ENCODE measurements around the gene FAM107B. TPM values are rescaled to one million over a fixed set of nuclear protein-coding genes. Genes with fewer than 3 reads are reported as not detected.

Gene FAM107B
- total RNA-seq, 1 donor from 2014 or later, result 99.4 TPM

- peak overlapping the region; percentile 3 for H3K4me3 Mint-ChIP-seq (ENCODE audit: low read depth)
- H3K9me3 Mint-ChIP-seq, result peaks cover 28% of the 10 kb centered on the region
- H3K4me1 Mint-ChIP-seq (ENCODE audit: low read depth), result peaks cover 33% of the 10 kb centered on the region
- intact Hi-C loops (cut with micrococcal nuclease), result loop anchor here (2.0 kb wide), 2 partner anchors 94 to 138 kb away; no protein-coding TSS in a partner anchor
- peaks cover 26% of the 10 kb centered on the region for H3K36me3 Mint-ChIP-seq (ENCODE audit: low read depth)
- DNase-seq (ENCODE audit: low spot score), result no peak
- H3K27ac Mint-ChIP-seq, result peak overlapping the region; percentile 76
- no peaks in the 10 kb centered on the region for H3K27me3 Mint-ChIP-seq (ENCODE audit: low read depth)
Observed at GRCh38 chr10:14742815-14743214, 31.9 kb downstream of the FAM107B start.

GRCh38 chr10:14742382-14742781, 32.3 kb downstream of the FAM107B start:
- H3K27me3 Mint-ChIP-seq (ENCODE audit: low read depth), result no peaks in the 10 kb centered on the region
- H3K9me3 Mint-ChIP-seq, result peaks cover 28% of the 10 kb centered on the region
- peaks cover 26% of the 10 kb centered on the region for H3K36me3 Mint-ChIP-seq (ENCODE audit: low read depth)
- intact Hi-C loops (cut with micrococcal nuclease), result loop anchor here (2.0 kb wide), 2 partner anchors 94 to 138 kb away; no protein-coding TSS in a partner anchor
- H3K4me1 Mint-ChIP-seq (ENCODE audit: low read depth), result peaks cover 36% of the 10 kb centered on the region
- peak overlapping the region; percentile 76 for H3K27ac Mint-ChIP-seq
- no peak for DNase-seq (ENCODE audit: low spot score)
- peak overlapping the region; percentile 3 for H3K4me3 Mint-ChIP-seq (ENCODE audit: low read depth)

GRCh38 chr10:14740684-14741247, 33.9 kb downstream of the FAM107B start:
- Mint-ChIP-seq H3K27ac (no peak overlapping the region), H3K4me3 (ENCODE audit: low read depth) (no peak overlapping the region), H3K4me1 (ENCODE audit: low read depth) (peaks cover 47% of the 10 kb centered on the region), H3K9me3 (peaks cover 25% of the 10 kb centered on the region), H3K36me3 (ENCODE audit: low read depth) (peaks cover 17% of the 10 kb centered on the region), H3K27me3 (ENCODE audit: low read depth) (no peaks in the 10 kb centered on the region)
- intact Hi-C loops (cut with micrococcal nuclease), result no loop called here
- no peak for DNase-seq (ENCODE audit: low spot score)

- peaks cover 11% of the 10 kb centered on the region for H3K9me3 Mint-ChIP-seq
- intact Hi-C loops (cut with micrococcal nuclease), result loop anchor here (1.0 kb wide), 2 partner anchors 79 to 133 kb away; no protein-coding TSS in a partner anchor
Observed at GRCh38 chr10:14737808-14738545, 36.7 kb downstream of the FAM107B start.

GRCh38 chr10:14736600-14737081, 38.1 kb downstream of the FAM107B start:
- no peaks in the 10 kb centered on the region for H3K27me3 Mint-ChIP-seq (ENCODE audit: low read depth)
- H3K27ac Mint-ChIP-seq, result no peak overlapping the region
- H3K9me3 Mint-ChIP-seq, result peaks cover 11% of the 10 kb centered on the region
- peaks cover 32% of the 10 kb centered on the region for H3K4me1 Mint-ChIP-seq (ENCODE audit: low read depth)
- no peak overlapping the region for H3K4me3 Mint-ChIP-seq (ENCODE audit: low read depth)
- intact Hi-C loops (cut with micrococcal nuclease), result no loop called here
- no peak for DNase-seq (ENCODE audit: low spot score)
- H3K36me3 Mint-ChIP-seq (ENCODE audit: low read depth), result peaks cover 5% of the 10 kb centered on the region

More at GRCh38 chr10:14737808-14738545, 36.7 kb downstream of the FAM107B start:
- Mint-ChIP-seq H3K4me1 (ENCODE audit: low read depth) (peaks cover 37% of the 10 kb centered on the region), H3K4me3 (ENCODE audit: low read depth) (no peak overlapping the region), H3K36me3 (ENCODE audit: low read depth) (peaks cover 5% of the 10 kb centered on the region), H3K27ac (no peak overlapping the region), H3K27me3 (ENCODE audit: low read depth) (no peaks in the 10 kb centered on the region)
- DNase-seq (ENCODE audit: low spot score), result no peak

- H3K9me3 Mint-ChIP-seq, result peaks cover 11% of the 10 kb centered on the region
- peaks cover 5% of the 10 kb centered on the region for H3K36me3 Mint-ChIP-seq (ENCODE audit: low read depth)
- peaks cover 29% of the 10 kb centered on the region for H3K4me1 Mint-ChIP-seq (ENCODE audit: low read depth)
Observed at GRCh38 chr10:14736043-14736442, 38.7 kb downstream of the FAM107B start.

GRCh38 chr10:14731875-14732512, 42.7 kb downstream of the FAM107B start:
- H3K27ac Mint-ChIP-seq, result no peak overlapping the region
- peaks cover 13% of the 10 kb centered on the region for H3K4me1 Mint-ChIP-seq (ENCODE audit: low read depth)
- DNase-seq (ENCODE audit: low spot score), result no peak
- intact Hi-C loops (cut with micrococcal nuclease), result no loop called here
- no peak overlapping the region for H3K4me3 Mint-ChIP-seq (ENCODE audit: low read depth)
- peaks cover 6% of the 10 kb centered on the region for H3K36me3 Mint-ChIP-seq (ENCODE audit: low read depth)
- H3K27me3 Mint-ChIP-seq (ENCODE audit: low read depth), result no peaks in the 10 kb centered on the region
- H3K9me3 Mint-ChIP-seq, result peaks cover 13% of the 10 kb centered on the region

More at GRCh38 chr10:14736043-14736442, 38.7 kb downstream of the FAM107B start:
- Mint-ChIP-seq H3K4me3 (ENCODE audit: low read depth) (no peak overlapping the region), H3K27ac (no peak overlapping the region), H3K27me3 (ENCODE audit: low read depth) (no peaks in the 10 kb centered on the region)
- intact Hi-C loops (cut with micrococcal nuclease), result no loop called here
- DNase-seq (ENCODE audit: low spot score), result no peak

GRCh38 chr10:14728346-14728745, 46.4 kb downstream of the FAM107B start:
- intact Hi-C loops (cut with micrococcal nuclease), result no loop called here
- Mint-ChIP-seq H3K9me3 (peaks cover 13% of the 10 kb centered on the region), H3K4me1 (ENCODE audit: low read depth) (peaks cover 18% of the 10 kb centered on the region), H3K27me3 (ENCODE audit: low read depth) (no peaks in the 10 kb centered on the region), H3K27ac (no peak overlapping the region), H3K4me3 (ENCODE audit: low read depth) (no peak overlapping the region), H3K36me3 (ENCODE audit: low read depth) (peaks cover 6% of the 10 kb centered on the region)
- DNase-seq (ENCODE audit: low spot score), result no peak

GRCh38 chr10:14727924-14728323, 46.8 kb downstream of the FAM107B start:
- H3K36me3 Mint-ChIP-seq (ENCODE audit: low read depth), result peaks cover 6% of the 10 kb centered on the region
- H3K27ac Mint-ChIP-seq, result no peak overlapping the region
- H3K4me3 Mint-ChIP-seq (ENCODE audit: low read depth), result no peak overlapping the region
- no peaks in the 10 kb centered on the region for H3K27me3 Mint-ChIP-seq (ENCODE audit: low read depth)
- H3K4me1 Mint-ChIP-seq (ENCODE audit: low read depth), result peaks cover 22% of the 10 kb centered on the region
- intact Hi-C loops (cut with micrococcal nuclease), result no loop called here
- DNase-seq (ENCODE audit: low spot score), result no peak
- peaks cover 13% of the 10 kb centered on the region for H3K9me3 Mint-ChIP-seq

- no peaks in the 10 kb centered on the region for H3K27me3 Mint-ChIP-seq (ENCODE audit: low read depth)
- no peak overlapping the region for H3K27ac Mint-ChIP-seq
- H3K36me3 Mint-ChIP-seq (ENCODE audit: low read depth), result peaks cover 6% of the 10 kb centered on the region
- H3K4me3 Mint-ChIP-seq (ENCODE audit: low read depth), result no peak overlapping the region
- peaks cover 14% of the 10 kb centered on the region for H3K9me3 Mint-ChIP-seq
- DNase-seq (ENCODE audit: low spot score), result no peak
- peaks cover 24% of the 10 kb centered on the region for H3K4me1 Mint-ChIP-seq (ENCODE audit: low read depth)
- intact Hi-C loops (cut with micrococcal nuclease), result no loop called here
Observed at GRCh38 chr10:14727465-14727864, 47.2 kb downstream of the FAM107B start.

- H3K4me1 Mint-ChIP-seq (ENCODE audit: low read depth), result peaks cover 25% of the 10 kb centered on the region
- intact Hi-C loops (cut with micrococcal nuclease), result no loop called here
- no peak overlapping the region for H3K27ac Mint-ChIP-seq
- H3K27me3 Mint-ChIP-seq (ENCODE audit: low read depth), result no peaks in the 10 kb centered on the region
- peaks cover 6% of the 10 kb centered on the region for H3K36me3 Mint-ChIP-seq (ENCODE audit: low read depth)
- H3K4me3 Mint-ChIP-seq (ENCODE audit: low read depth), result no peak overlapping the region
- peaks cover 20% of the 10 kb centered on the region for H3K9me3 Mint-ChIP-seq
- no peak for DNase-seq (ENCODE audit: low spot score)
Observed at GRCh38 chr10:14724931-14725330, 49.8 kb downstream of the FAM107B start.

GRCh38 chr10:14723052-14723689, 51.5 kb downstream of the FAM107B start:
- H3K4me1 Mint-ChIP-seq (ENCODE audit: low read depth), result peaks cover 25% of the 10 kb centered on the region
- peaks cover 6% of the 10 kb centered on the region for H3K36me3 Mint-ChIP-seq (ENCODE audit: low read depth)
- no peaks in the 10 kb centered on the region for H3K27me3 Mint-ChIP-seq (ENCODE audit: low read depth)
- no peak overlapping the region for H3K4me3 Mint-ChIP-seq (ENCODE audit: low read depth)
- peak overlapping the region; percentile 4 for H3K27ac Mint-ChIP-seq
- H3K9me3 Mint-ChIP-seq, result peaks cover 22% of the 10 kb centered on the region
- no peak for DNase-seq (ENCODE audit: low spot score)
- intact Hi-C loops (cut with micrococcal nuclease), result no loop called here
